Globus pallidus (tissue), 1 donor: ENCODE measurements around the gene IQCK.

Experiments used
- DNase-seq: peaks from one replicate; pipeline ENCODE4 v3.0.0-alpha.2; 2015; ENCODE audit warnings: low spot score

IQCK gene

GRCh38 chr16:19837331-19837980 is 119.4 kb downstream of the IQCK start:
- peak; percentile 81 for DNase-seq

GRCh38 chr16:19837984-19838707 is 120.1 kb downstream of the IQCK start:
- no peak for DNase-seq

- no peak for DNase-seq
Observed at GRCh38 chr16:19840524-19841110, 122.5 kb downstream of the IQCK start.

GRCh38 chr16:19841184-19841583 is 123.1 kb downstream of the IQCK start:
- no peak for DNase-seq

- no peak for DNase-seq
Observed at GRCh38 chr16:19842426-19843157, 124.5 kb downstream of the IQCK start.

GRCh38 chr16:19843371-19843770 is 125.3 kb downstream of the IQCK start:
- DNase-seq = no peak

- no peak for DNase-seq
Observed at GRCh38 chr16:19844945-19845641, 127.0 kb downstream of the IQCK start.

- no peak for DNase-seq
Observed at GRCh38 chr16:19846436-19846835, 128.4 kb downstream of the IQCK start.

GRCh38 chr16:19848756-19849155 is 130.7 kb downstream of the IQCK start:
- DNase-seq = no peak

GRCh38 chr16:19850131-19850817 is 132.2 kb downstream of the IQCK start:
- DNase-seq = no peak

- DNase-seq = peak; percentile 88
Observed at GRCh38 chr16:19851476-19851875, 133.4 kb downstream of the IQCK start.

GRCh38 chr16:19853132-19853741 is 135.2 kb downstream of the IQCK start:
- no peak for DNase-seq

GRCh38 chr16:19853742-19854542 is 135.9 kb downstream of the IQCK start:
- no peak for DNase-seq

- DNase-seq = no peak
Observed at GRCh38 chr16:19854543-19854876, 136.4 kb downstream of the IQCK start.

GRCh38 chr16:19856120-19856519 is 138.0 kb downstream of the IQCK start:
- no peak for DNase-seq

GRCh38 chr16:19857593-19858339 is 139.7 kb downstream of the IQCK start:
- DNase-seq = no peak

GRCh38 chr16:19858340-19859018 is 140.4 kb downstream of the IQCK start:
- DNase-seq = no peak

GRCh38 chr16:19859166-19859565 is 141.1 kb downstream of the IQCK start:
- peak; percentile 25 for DNase-seq

GRCh38 chr16:19859603-19860002 is 141.5 kb downstream of the IQCK start:
- peak; percentile 63 for DNase-seq
